B cell (primary cell): ENCODE results near the gene FARP1. TPM values are rescaled to one million over a fixed set of nuclear protein-coding genes. Genes with fewer than 3 reads are reported as not detected.

Experiments used
- ATAC-seq: fragments of 200-7000 bp; cut with Tn5 transposase; one replicate; pipeline ENCODE4 v1.10.0; 2021; ENCODE audit warnings: low read depth, mild to moderate bottlenecking, moderate number of reproducible peaks, moderate library complexity
- CTCF ChIA-PET: fragments of 350-600 bp; sonication (Branson Sonifier 250); formaldehyde crosslinking; loops from one replicate; lab custom pipeline; 2021; ENCODE audit warnings: antibody characterized with exemption, inconsistent platforms; lab: Charles Lee
- POLR2A ChIA-PET: fragments of 350-600 bp; sonication (Branson Sonifier 250); formaldehyde crosslinking; loops from one replicate; lab custom pipeline; 2021; ENCODE audit warnings: antibody characterized with exemption; lab: Charles Lee
- DNase-seq: peaks from one replicate; pipeline ENCODE4 v3.0.0; 2013
- H2AFZ ChIP-seq: 2 replicates; pipeline ENCODE4 v1.6.1; 2012; ENCODE audit warnings: mild to moderate bottlenecking, low read depth, low read length; ENCODE audit not compliant: insufficient read depth, poor library complexity, severe bottlenecking
- H3K27ac ChIP-seq, 2 donors: 1 replicate in 1 of 2; 2 replicates in 1 of 2; pipeline ENCODE4 v1.5.1; 2012 to 2013; ENCODE audit warnings: low read length in 2 of 2, mild to moderate bottlenecking in 2 of 2, moderate library complexity in 1 of 2
- H3K27me3 ChIP-seq, 4 experiments: fragments of 200-600 bp in 1 of 4; sonication (generic) in 1 of 4; replicated peaks in 1 of 4; 1 replicate in 2 of 4; 2 replicates in 2 of 4; pipeline versions ENCODE4 v1.6.1 to v1.7.0; 2013 to 2016; ENCODE audit warnings: low read length in 3 of 4, mild to moderate bottlenecking in 2 of 4, mixed read lengths in 1 of 4, moderate library complexity in 1 of 4; ENCODE audit not compliant: insufficient read depth in 4 of 4, control insufficient read depth in 3 of 4; ENCODE audit errors: control extremely low read depth in 1 of 4
- H3K36me3 ChIP-seq, 2 experiments: replicated peaks in 1 of 2; 1 replicate in 1 of 2; 2 replicates in 1 of 2; pipeline versions ENCODE4 v1.6.1 to v1.7.1; 2013; ENCODE audit warnings: low read length in 1 of 2; ENCODE audit not compliant: insufficient read depth in 2 of 2, control insufficient read depth in 1 of 2; ENCODE audit errors: control extremely low read depth in 1 of 2, extremely low read depth in 1 of 2
- H3K4me1 ChIP-seq, 2 donors: fragments of 200-600 bp in 1 of 2; sonication (generic) in 1 of 2; 1 replicate in 1 of 2; 2 replicates in 1 of 2; pipeline versions ENCODE4 v1.5.1 to v1.6.1; 2013 to 2017; ENCODE audit warnings: low read length in 2 of 2; ENCODE audit not compliant: control insufficient read depth in 2 of 2, insufficient read depth in 2 of 2
- H3K4me2 ChIP-seq: replicated peaks from 2 replicates; pipeline ENCODE3; 2012; ENCODE audit warnings: mild to moderate bottlenecking, low read depth, low read length; ENCODE audit not compliant: poor library complexity, severe bottlenecking
- H3K4me3 ChIP-seq, 5 experiments: fragments of 200-600 bp in 1 of 5; sonication (generic) in 1 of 5; 1 replicate in 3 of 5; 2 replicates in 2 of 5; pipeline versions ENCODE4 v1.5.1 to v1.7.0; 2011 to 2016; ENCODE audit warnings: low read length in 4 of 5, mild to moderate bottlenecking in 4 of 5, low read depth in 2 of 5, control low read depth in 1 of 5, moderate library complexity in 1 of 5; ENCODE audit not compliant: insufficient read depth in 1 of 5; ENCODE audit errors: control extremely low read depth in 1 of 5, extremely low read depth in 1 of 5
- H3K79me2 ChIP-seq: fragments of 200-600 bp; sonication (generic); one replicate; pipeline ENCODE4 v1.6.0; 2016; ENCODE audit warnings: low read length; ENCODE audit not compliant: control insufficient read depth, insufficient read depth
- H3K9ac ChIP-seq: fragments of 200-600 bp; sonication (generic); 2 replicates; pipeline ENCODE4 v1.6.1; 2017; ENCODE audit warnings: mild to moderate bottlenecking, low read length, moderate library complexity
- H3K9me3 ChIP-seq, 3 donors: one replicate each; pipeline versions ENCODE4 v1.6.1 to v1.7.1; 2013; ENCODE audit warnings: low read length in 2 of 3; ENCODE audit not compliant: control insufficient read depth in 2 of 3, insufficient read depth in 1 of 3; ENCODE audit errors: control extremely low read depth in 1 of 3
- H4K20me1 ChIP-seq: 2 replicates; pipeline ENCODE4 v1.6.0; 2012; ENCODE audit warnings: mild to moderate bottlenecking, low read length; ENCODE audit not compliant: insufficient read depth, control insufficient read depth, poor library complexity, severe bottlenecking
- H3K27ac Mint-ChIP-seq: one replicate; pipeline ENCODE4 v1.8.0; 2021; ENCODE audit warnings: mixed read lengths
- H3K27me3 Mint-ChIP-seq: one replicate; pipeline ENCODE4 v1.8.0; 2021; ENCODE audit warnings: mixed read lengths
- H3K4me1 Mint-ChIP-seq: one replicate; pipeline ENCODE4 v1.8.0; 2021; ENCODE audit warnings: mixed read lengths
- H3K4me3 Mint-ChIP-seq: one replicate; pipeline ENCODE4 v1.8.0; 2021; ENCODE audit warnings: mixed read lengths
- H3K9me3 Mint-ChIP-seq: one replicate; pipeline ENCODE4 v1.8.0; 2022; ENCODE audit warnings: mixed read lengths; ENCODE audit not compliant: insufficient read depth
- EZH2 ChIP-seq: IDR thresholded peaks from 2 replicates; pipeline ENCODE4 v1.6.1; 2012; ENCODE audit warnings: borderline replicate concordance, low read depth, mild to moderate bottlenecking, moderate library complexity, low read length; ENCODE audit not compliant: insufficient read depth, poor library complexity, severe bottlenecking
- WGBS: methylation state at CpG from one replicate; pipeline ENCODE4 v1.1.5; 2013; ENCODE audit warnings: missing lambda C conversion rate; ENCODE audit not compliant: insufficient coverage; 5-methylcytosine and 5-hydroxymethylcytosine counted together
- intact Hi-C: fragments of 100-400 bp; cut with micrococcal nuclease; formaldehyde crosslinking; loops from one replicate; pipeline ENCODE4 v1.10.0; 2022
- polyA plus RNA-seq: library from polyadenylated mRNA; depleted of rRNA; stranded (reverse); fragments of >200 nt; gene quantifications from 2 replicates; pipeline ENCODE4 v1.2.3, GENCODE V29; 2012
- total RNA-seq, 2 donors: library from RNA; stranded (reverse); fragments of 120-200 nt in 1 of 2; gene quantifications; 1 replicate in 1 of 2; 2 replicates in 1 of 2; pipeline versions ENCODE4 v1.2.3 to v1.2.4, GENCODE V29; 2013 to 2022
- TF ChIP-seq, protein P1 (sequence below): fragments of 200-600 bp; IDR thresholded peaks from one replicate; pipeline ENCODE4 v1.8.0; 2022; ENCODE audit warnings: antibody characterized with exemption, mild to moderate bottlenecking

FARP1 gene
- total and polyA plus RNA-seq, 2 donors (not counting 1 experiment from before 2014, with no cell fraction given), result 0.15 to 1.5 TPM

- WGBS, result 74% methylated on average over 4 of the region's 8 CpGs
- CTCF ChIA-PET, result no interaction called here
- DNase-seq (no peak), ATAC-seq (no peak)
- no peaks in the 10 kb centered on the region for H3K9me3 Mint-ChIP-seq
- Histone ChIP-seq H2AFZ (no peak overlapping the region), H3K79me2 (no peaks in the 10 kb centered on the region), H3K27me3 (peaks cover 0 to 3% (median 0%) of the 10 kb centered on the region in 4 experiments), H3K27ac (no peak overlapping the region), H3K4me1 (no peaks in the 10 kb centered on the region), H3K9ac (no peak overlapping the region), H4K20me1 (no peaks in the 10 kb centered on the region), H3K4me2 (no peak overlapping the region), H3K36me3 (no peaks in the 10 kb centered on the region), H3K4me3 (no peak overlapping the region), H3K9me3 (peaks cover 0 to 1% (median 0%) of the 10 kb centered on the region in 3 donors)
- intact Hi-C loops, result no loop called here
- no peak overlapping the region for H3K4me3 Mint-ChIP-seq
- H3K4me1 Mint-ChIP-seq, result no peaks in the 10 kb centered on the region
- no peak for TF ChIP-seq EZH2
- TF ChIP-seq, protein P1, sequence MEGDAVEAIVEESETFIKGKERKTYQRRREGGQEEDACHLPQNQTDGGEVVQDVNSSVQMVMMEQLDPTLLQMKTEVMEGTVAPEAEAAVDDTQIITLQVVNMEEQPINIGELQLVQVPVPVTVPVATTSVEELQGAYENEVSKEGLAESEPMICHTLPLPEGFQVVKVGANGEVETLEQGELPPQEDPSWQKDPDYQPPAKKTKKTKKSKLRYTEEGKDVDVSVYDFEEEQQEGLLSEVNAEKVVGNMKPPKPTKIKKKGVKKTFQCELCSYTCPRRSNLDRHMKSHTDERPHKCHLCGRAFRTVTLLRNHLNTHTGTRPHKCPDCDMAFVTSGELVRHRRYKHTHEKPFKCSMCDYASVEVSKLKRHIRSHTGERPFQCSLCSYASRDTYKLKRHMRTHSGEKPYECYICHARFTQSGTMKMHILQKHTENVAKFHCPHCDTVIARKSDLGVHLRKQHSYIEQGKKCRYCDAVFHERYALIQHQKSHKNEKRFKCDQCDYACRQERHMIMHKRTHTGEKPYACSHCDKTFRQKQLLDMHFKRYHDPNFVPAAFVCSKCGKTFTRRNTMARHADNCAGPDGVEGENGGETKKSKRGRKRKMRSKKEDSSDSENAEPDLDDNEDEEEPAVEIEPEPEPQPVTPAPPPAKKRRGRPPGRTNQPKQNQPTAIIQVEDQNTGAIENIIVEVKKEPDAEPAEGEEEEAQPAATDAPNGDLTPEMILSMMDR, result no peak
- H3K27me3 Mint-ChIP-seq, result peaks cover 41% of the 10 kb centered on the region
- no peak overlapping the region for H3K27ac Mint-ChIP-seq
- POLR2A ChIA-PET, result no interaction called here
Measured at GRCh38 chr13:98150832-98151479, 8.1 kb downstream of the FARP1 start.

GRCh38 chr13:98155475-98156109 is 12.7 kb downstream of the FARP1 start:
- Histone ChIP-seq H2AFZ (no peak overlapping the region), H3K9ac (no peak overlapping the region), H3K9me3 (no peaks in the 10 kb centered on the region), H3K4me3 (no peak overlapping the region), H4K20me1 (no peaks in the 10 kb centered on the region), H3K4me2 (no peak overlapping the region), H3K4me1 (no peaks in the 10 kb centered on the region), H3K27ac (no peak overlapping the region), H3K27me3 (peaks cover 0 to 3% (median 0%) of the 10 kb centered on the region in 4 experiments), H3K36me3 (no peaks in the 10 kb centered on the region), H3K79me2 (no peaks in the 10 kb centered on the region)
- POLR2A ChIA-PET, result no interaction called here
- CTCF ChIA-PET, result no interaction called here
- DNase-seq (no peak), ATAC-seq (no peak)
- intact Hi-C loops, result no loop called here
- no peaks in the 10 kb centered on the region for H3K9me3 Mint-ChIP-seq
- TF ChIP-seq EZH2, result no peak
- TF ChIP-seq, protein P1, result no peak
- peaks cover 26% of the 10 kb centered on the region for H3K27me3 Mint-ChIP-seq
- WGBS, result 89% methylated on average over 3 of the region's 5 CpGs
- no peak overlapping the region for H3K4me3 Mint-ChIP-seq
- H3K4me1 Mint-ChIP-seq, result no peaks in the 10 kb centered on the region
- H3K27ac Mint-ChIP-seq, result no peak overlapping the region
